ENCODE results near the gene RETREG1.

The RETREG1 gene

DNA sequence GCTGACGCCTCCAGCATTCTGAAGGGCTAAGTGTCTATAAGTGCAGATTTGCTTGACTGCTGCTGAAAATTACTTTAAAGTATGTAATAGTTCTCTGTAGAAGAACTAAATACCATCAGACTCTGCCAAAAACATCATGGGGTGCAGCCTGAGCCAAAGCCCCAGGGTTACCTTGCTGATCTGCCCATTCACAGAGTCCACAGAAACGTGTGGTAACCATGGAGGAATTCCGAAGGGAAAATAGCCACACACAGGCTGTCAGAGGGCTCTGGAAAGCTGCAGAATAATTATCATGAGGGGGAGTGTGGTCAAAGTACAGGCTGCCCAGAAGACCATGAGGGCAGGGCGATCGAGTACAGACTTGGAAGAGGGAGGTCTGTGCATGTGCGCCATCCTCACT, 36.4 kb downstream of the RETREG1 start:
- DNase-seq = no peak

- DNase-seq = no peak
Measured at GRCh38 chr5:16579142-16579847, 37.5 kb downstream of the RETREG1 start.

DNA sequence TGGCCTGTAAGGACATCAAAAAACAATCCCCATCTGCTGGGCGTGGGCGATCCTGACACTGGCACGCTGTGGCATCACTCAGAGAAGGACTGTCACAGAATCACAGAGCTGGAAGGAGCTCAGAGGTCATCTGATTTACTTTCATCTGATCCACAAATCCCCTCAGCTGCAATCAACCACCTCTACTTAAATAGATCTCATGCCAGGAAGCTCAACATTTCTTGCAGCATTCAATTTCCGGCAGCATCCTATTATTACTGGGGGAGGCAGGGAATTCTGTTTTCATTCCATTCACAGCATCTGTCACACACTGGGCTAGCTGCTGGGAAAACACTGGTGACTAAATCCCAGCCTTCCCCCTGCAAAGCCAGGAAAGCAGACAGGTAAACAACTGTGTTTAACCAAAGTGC, 38.3 kb downstream of the RETREG1 start:
- DNase-seq = no peak

DNA sequence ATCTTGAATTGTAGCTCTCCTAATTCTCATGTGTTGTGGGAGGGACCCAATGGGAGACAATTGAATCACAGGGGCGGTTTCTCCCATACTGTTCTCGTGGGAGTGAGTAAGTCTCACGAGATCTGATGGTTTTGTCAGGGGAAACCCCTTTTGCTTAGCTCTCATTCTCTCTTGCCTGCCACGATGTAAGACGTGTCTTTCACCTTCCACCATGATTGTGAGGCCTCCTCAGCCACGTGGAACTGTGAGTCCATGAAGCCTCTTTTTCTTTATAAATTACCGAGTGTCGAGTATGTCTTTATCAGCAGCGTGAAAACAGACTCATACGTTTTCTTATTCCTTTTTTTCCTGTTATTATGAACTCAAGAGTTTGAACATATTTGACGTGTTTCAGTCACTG, 39.1 kb downstream of the RETREG1 start:
- DNase-seq = no peak

DNA sequence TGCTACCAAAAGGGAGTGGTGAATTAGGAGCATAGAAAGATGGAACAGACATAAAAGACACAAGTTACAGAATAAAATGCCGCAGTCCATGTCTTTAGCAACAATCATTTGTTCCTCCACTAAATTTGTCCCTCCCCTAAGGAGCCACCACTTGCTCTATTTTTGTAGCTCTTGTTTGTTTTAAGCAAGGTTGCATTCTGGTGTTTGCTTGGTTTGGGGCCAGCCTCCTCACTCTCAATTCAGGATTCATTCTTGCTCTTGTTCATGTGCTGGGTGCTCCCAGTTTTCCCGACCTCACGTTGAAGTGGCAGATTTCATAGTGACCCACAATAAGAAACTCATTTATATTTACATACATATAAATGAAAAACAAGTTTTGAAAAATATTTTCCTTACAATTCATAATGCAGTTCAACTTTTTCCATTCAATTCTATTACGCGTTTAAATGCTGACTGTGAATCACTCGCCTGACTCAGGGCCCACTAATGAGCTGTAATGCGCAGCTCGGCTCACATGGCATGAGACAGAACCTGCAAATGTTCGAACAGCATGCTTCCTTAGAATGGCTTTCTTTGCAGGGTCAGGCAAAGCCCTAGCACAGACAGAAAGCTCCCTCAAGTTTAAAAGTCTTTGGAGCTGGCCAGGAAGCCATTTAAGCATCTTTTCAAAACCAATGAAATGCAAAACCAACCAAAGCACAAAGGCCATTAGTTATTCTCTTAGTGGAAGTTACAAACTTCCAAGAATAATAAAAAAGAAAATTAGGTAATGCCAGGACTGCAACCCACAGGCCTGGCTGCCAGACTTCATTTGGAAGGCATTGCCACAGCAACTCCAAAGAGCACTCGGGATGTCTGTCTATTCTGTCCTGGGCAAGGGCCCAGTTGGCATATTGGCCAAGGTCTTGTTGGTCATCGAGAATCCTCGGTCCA, 41.7 kb downstream of the RETREG1 start:
- DNase-seq = no peak

DNA sequence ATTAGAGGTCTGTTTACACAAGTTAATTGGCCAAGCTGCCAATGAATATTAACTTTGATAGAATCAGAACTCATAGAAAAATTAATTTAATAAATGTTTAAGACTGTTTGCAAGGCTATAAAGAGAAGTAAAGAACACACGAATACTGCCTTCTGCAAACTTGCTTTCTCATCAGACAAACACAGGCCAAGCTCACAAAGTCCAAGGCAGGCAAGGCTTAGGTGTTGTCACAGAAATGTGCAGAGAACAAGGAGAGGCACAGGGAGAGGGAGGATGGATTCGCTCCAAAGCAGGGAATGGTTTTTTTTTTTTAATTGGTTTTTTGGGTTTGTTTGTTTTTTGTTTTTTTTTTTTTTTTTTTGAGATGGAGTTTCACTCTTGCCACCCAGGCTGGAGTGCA, 43.4 kb downstream of the RETREG1 start:
- no peak for DNase-seq

GRCh38 chr5:16572289-16573015, 44.3 kb downstream of the RETREG1 start:
- DNase-seq = no peak

GRCh38 chr5:16571016-16571415, 45.8 kb downstream of the RETREG1 start:
- no peak for DNase-seq

DNA sequence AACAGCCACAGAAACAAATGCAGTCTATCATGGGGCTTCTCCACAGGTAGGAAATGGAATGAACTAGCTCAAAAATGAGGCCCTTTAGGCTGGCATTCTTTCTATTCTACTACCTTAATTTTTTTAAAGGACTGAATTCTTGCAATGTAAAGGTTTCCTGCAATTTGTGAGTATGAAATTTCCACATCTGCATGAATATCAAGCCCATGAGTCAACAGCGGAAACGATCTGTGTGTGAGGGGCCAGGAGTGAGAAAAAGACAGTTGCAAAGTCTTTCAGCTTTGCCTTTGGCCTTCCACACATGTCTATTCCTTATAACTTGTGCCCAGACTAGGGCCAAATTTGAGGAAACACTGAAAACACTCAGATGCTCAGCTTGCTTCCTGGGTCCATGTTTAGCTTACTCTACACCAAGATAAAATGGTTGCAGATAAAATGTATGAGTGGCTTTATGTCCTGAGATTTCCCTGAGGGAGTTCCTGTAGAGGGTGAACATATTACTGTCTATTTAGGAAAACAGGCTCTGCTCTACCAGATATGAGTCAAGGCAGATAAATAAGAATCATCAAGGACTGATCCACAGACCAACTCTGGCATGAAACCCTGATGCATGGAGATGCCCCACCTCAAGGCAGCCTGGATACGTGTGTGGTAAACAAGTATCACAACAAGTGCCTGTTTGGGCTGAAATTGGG, 46.5 kb downstream of the RETREG1 start:
- DNase-seq = no peak

- no peak for DNase-seq
Measured at GRCh38 chr5:16568875-16569580, 47.8 kb downstream of the RETREG1 start.

DNA sequence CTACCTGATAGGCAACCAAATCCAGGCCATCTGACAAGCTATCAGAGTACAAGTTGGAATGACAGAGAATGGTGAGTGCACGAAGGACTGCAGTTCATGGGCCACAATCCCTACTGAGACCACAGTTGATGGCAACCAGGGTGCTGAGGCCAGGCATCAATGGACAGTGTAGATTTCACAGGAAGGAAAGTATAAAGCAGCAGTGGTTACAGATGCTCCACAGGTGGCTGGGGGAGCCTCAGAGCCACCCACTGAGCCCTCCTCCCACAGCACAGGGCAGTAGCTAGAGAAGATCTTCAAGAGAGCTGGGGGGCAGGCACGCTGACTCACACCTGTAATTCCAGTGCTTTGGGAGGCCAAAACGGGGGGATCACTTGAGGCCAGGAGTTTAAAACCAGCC, 49.4 kb downstream of the RETREG1 start:
- DNase-seq = no peak

GRCh38 chr5:16565118-16565517, 51.7 kb downstream of the RETREG1 start:
- no peak for DNase-seq

DNA sequence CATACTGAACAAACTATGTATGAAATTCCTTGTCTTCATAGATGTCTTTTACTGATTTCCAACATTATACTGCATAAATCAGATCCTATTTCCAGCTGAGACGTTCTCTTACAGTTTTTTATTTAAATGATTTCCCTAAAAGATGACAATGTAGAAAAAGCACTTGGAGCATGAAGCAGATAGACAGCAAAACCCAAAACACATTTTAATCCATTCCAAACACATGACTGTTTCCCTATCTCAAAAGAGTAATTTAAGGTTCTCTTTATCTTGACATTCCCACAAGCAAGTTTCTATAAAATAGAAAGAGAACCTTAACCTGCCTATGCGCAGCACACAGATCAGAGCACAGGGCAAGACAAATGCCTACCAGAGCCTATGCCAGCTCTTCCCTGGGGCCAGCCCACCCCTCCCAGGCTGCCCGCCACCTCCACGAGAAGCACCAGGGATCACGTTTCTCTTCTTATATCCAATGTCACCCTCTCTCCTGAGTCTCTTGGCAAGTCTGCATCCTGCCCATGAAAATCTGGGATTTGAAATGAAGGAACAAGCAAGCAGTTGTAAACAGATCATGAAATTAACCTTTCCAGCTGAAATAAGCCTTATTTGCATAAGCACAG, 52.4 kb downstream of the RETREG1 start:
- DNase-seq = no peak

DNA sequence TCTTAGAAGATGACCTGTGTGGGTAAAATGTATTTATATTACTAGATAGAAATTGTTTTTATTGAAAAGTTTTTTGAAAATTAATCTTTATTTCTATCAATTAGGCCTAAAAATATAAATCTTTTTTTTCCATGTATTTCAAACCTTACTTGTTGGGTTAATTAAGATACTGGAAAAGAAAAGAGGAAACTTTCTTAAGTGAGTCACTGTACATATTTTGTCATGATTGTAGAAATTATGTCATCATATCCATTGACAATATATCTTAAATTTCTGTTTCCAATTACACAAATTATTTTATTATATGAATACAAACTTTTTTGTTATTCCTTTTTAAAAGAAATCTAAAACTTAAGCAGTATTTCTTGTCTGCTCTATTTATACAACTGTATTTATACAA, 53.1 kb downstream of the RETREG1 start:
- DNase-seq = no peak

- no peak for DNase-seq
Measured at GRCh38 chr5:16561660-16562059, 55.1 kb downstream of the RETREG1 start.

- DNase-seq = no peak
Measured at GRCh38 chr5:16559702-16560101, 57.1 kb downstream of the RETREG1 start.

GRCh38 chr5:16558984-16559629, 57.7 kb downstream of the RETREG1 start:
- DNase-seq = no peak

- DNase-seq = no peak
Measured at GRCh38 chr5:16557477-16557876, 59.3 kb downstream of the RETREG1 start.

GRCh38 chr5:16554110-16554509, 62.7 kb downstream of the RETREG1 start:
- no peak for DNase-seq

- peak; percentile 74 for DNase-seq
Measured at GRCh38 chr5:16552666-16553343, 64.0 kb downstream of the RETREG1 start.

GRCh38 chr5:16551628-16552027, 65.2 kb downstream of the RETREG1 start:
- no peak for DNase-seq

All from stimulated activated CD8-positive, alpha-beta memory T cell treated with anti-CD3 and anti-CD28 coated beads, Interleukin-4, amount 100 ng/mL, for 48 hours (primary cell).